ENCODE measurements around the gene CDH13.

The CDH13 gene

DNA sequence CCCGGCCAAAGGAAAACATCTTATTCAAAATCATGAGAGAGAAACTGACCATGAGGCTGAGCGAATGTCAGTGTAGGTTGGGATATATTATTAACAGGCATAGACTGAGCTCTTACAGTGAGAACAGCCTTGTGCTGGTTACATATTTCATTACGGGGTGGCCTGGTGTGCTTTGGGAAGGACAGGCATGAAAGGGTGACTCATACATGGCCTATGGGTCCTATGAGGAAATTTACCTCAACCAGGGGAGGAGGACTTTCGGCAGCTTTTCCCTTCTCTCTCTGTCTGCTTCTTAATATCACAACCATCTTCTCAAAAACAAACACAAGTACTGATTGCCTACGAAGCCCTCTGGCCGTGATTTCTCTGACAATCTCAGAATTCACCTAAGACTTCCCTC is 579.1 kb downstream of the CDH13 start:
- no peak for DNase-seq

DNA sequence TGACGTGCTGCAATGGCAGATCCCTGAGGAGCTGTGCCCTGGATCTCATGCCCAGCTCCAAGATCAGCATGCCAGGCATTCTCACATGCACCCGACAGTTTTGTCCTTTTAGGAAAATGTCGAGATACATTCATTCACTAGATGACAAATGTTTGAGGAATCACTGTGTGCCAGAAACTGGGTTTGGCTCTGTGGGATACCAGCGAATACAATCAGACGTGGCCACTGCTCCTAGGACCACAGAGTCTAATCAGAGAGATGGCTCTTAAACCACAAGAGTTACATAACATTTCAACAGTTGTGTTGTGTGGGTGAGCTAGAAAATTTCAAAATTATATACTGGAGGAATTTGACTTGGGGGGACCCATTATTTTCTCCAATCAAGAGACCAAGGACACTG is 579.7 kb downstream of the CDH13 start:
- no peak for DNase-seq

DNA sequence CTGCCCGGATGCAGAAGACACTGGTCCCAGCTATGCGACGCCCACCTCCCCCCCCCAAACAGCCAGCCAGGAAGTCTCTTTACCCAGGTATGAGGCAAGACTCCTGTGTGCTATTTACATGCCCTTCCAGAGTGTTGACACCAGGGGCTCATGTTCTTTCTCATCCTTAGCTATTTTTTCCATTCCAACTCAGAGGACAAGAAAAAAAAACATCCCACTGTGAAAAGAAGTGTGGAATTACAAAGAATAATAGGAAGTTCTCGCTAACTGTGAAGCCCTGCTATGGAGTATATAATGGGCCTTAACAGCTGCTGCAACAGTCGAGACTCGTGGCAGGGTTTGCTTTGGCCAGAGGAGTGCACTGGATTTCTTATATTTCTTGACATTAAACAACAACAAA is 584.9 kb downstream of the CDH13 start:
- DNase-seq = no peak

DNA sequence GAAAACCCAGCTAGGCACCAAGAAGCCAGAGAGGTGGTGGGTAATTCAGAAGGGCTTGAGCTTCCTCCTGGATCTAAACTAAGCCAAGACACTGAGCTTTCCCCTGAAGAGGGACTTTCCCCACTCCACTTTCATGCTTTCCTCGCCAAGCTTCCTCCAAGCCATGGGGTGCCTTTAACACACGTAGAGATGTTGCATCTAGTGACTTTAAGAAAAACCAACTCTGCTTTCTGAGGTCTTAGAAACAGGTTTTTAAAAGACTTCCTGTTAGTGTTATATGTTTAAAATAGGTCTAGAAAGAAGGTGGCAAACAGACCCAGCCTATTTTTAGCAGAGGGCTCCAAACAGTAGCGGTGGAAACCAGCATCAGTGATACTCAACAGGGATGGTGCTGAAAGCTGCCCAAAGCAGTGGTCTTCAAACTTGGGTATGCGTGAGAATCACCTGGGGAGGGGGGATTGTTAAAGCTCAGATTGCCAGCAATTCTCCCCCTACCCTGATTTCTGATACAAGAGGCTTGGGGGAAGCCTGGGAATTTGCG is 585.6 kb downstream of the CDH13 start:
- DNase-seq = no peak

DNA sequence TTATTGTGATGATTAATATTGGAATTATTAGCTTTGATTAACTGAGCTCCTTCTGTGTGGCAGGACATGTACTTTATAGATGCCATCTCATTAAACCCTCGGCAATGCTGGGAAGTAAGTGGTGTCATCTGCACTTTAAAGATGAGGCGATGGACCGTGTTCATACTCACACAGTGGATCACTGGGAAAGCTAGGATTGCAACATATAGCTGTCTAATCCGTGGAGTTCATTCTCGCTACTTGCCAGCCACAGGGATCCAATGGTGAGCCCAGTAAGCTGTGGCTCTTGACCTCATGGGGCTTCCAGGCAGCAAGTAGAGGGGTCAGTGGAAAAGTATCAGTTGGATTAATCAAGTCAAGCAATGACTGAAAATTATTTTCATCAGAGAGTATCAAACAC is 587.9 kb downstream of the CDH13 start:
- no peak for DNase-seq

DNA sequence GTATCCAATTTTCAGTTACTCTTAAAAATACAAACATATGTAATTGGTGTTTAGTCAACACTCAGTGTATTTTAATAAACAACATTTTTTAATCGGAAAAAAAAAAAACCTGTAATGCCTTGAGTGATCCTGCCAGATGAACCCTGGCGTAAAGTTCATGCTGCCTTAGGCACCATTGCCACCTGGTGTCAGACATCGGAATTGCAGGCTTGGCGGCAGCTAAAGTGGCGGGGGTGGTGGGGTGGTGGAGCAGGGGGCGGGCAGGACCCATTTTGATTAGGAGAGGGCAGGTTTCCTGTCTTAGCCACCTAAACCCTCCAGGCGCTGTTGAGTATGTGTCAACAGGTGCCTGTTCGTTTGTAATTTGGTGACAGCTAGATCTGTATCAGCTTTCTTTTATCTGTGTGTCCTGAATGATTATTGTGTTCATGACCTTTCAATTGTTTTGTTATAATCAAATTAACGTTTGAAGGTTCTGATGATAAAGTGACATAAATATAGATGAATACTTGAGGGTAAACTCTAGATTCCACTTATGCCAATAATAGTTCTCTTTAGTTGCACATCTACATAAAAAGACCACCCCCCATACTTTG is 588.7 kb downstream of the CDH13 start:
- DNase-seq = peak in 1 of 2 experiments; percentile 33

DNA sequence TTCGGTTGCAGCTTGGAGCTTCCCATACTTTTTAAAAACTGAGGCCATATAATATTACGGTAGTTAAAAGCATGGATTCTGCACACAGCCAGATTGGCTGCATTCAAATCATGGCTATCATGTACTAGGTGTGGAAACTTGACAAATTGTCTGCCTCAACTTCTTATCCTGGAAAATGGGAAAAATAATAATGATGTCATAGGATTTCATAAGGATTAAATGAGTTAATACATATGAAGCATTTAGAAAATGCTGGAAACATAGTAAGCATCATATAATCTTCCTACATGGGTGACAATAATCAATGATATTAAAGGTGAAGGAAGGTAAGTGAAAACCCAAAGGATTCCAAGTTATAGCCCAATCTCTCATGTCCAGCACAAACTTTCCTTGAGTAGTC is 592.5 kb downstream of the CDH13 start:
- DNase-seq = no peak

DNA sequence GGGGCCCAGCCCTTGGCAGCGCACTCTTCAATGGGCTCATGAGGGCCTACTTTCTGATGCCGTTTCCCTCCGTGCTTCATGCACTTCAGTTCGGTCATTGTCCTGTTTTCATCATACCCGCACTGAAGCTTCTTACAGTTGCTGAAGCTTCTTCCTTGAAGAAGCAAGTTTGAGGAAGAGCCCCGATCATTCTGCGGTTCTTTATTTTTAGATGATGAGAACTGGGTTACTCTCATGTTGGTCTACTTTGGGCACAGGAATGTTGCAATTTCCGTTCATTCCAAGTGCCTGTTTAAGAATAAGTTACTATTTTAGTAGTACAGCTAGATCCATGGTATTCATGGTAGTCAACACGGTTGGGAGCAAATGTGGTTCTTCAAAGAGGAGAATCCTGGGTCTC is 593.3 kb downstream of the CDH13 start:
- no peak for DNase-seq

DNA sequence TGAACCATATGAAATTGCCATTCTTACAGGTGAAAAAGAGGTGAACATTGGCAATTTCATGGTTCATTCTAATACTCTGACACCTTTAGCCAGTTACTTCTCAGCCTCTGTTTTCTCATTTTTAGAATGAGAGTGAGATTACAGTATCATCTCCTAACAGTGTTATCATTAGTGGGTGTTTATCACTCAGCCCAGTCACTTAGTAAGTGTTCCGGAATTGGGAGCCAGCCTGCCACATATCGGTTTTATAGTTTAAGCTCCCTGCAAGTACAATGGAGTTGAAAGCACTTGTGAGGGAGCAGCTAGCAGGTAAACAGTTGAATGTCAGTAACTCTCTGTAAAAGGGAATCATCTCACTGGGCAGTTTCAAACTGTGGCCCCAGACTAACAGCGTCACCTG is 597.9 kb downstream of the CDH13 start:
- no peak for DNase-seq

DNA sequence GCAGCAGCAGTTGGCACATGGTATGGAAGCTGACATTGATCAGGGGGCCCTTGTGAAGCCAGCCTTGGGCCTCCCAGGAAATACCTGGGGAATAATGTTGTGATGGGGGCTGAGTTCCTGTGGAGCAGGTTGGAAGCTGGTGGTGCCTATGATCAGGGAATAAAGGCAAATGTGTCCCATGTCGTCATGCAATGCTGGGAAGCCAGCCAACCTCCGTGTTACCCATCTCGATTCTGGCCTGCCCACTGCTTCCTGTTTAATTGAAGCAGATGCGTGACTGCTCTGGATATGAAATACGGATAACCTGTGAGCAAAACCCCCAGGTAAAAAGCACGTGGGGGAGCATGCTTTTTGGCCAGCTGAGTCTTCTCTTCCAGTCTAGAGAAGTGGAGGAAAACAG is 600.6 kb downstream of the CDH13 start:
- no peak for DNase-seq

DNA sequence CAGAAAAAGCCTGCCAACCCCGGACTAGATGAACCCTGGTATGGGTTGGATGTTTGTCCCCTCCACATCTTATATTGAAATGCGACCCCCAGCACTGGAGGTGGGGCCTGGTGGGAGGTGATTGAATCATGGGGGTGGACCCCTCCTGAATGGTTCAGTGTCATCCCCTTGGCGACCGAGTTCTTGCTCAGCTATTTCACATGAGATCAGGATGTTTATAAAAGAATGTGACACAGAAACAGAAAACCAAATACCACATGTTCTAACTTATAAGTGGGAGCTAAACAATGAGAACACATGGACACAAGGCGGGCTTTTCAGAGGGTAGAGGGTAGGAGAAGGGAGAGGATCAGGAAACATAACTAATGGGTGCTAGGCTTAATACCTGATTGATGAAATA is 605.0 kb downstream of the CDH13 start:
- DNase-seq = no peak

DNA sequence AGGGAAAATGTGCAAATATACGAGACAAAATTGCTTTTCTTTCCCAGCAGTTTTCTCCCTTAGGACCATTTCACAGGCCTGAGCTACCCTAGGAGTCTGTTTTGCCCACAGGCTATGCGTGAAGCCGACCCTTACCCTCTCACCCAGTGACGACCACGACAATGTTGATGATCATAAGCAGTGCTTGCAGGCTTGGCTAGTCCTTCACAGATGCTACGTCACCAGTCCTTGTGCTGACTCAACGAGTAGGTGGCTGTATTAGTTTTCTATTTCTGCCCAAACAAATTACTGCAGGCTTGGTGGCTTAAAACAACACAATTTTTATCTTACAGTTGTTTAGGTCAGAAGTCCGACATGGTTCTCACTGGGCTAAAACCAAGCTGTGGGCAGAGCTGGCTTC is 606.4 kb downstream of the CDH13 start:
- no peak for DNase-seq

DNA sequence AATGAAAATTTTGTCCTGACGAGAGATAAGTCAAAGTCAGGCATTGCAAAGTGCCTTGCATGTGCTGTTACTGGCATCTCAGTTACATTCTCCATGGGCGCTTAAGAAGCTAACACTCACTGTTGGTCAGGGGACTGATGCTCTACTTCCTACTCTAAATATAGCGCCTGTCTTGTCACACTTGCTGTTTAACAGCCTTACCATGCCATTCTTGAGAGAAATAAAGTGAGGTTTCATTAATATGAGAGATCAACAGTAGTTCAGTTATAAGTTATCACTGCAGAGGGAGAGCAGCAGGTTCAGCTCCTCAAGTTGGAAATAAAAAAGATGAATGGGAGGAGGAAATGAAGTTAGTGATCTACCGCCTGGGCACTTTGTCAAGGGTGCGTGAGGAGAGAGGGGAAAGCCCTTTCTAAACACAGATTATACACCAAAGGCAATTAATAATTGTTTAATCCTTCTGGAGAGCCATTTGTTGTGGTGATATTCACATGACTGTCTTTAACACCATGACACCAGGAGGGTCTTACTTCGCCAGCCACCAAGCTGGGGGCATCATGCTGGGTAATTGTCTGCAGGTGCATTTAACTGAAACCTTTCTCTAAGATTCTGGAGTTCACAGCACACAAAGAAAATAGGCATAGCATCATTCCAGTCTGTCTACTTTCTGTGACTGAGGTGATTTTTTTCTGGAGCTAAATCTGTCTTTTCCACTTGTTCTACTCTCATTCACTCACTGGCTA is 612.4 kb downstream of the CDH13 start:
- DNase-seq = no peak

DNA sequence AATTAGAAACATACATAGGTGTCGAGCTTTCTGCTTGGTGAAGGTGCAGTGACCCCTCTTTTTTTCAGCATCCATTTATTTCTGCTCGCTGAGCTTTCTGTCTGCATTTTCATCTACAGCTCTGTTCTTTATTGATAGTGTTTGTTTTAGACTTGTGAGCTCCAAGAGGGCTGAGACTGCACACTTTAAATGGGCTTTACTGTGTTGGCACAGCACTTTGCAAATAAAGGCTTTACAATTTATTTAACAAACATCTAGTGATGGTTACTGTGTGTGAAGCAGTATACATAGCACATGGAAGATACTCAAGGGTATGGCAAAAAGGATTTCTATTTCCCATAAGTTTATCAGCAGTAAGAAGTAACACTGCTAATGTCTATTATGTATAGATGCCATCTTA is 617.3 kb downstream of the CDH13 start:
- no peak for DNase-seq

DNA sequence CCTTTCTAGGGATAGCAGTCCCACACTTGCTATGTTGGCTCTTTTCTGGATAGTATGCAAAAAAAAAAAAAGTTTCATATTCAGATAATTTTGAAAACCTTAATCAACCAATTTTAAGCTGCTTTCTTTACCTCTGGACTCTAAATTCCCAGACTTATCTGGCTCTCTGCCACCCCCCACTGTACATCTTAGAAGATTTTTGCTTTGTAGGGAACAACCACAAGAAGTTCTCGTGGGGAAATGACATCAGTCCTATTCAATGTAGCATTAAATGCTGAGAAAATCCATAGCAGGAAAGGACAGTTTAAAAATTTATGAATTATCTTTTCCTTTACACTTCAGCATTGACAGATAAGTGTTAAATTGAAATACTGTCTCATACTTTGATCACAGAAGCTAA is 618.3 kb downstream of the CDH13 start:
- no peak for DNase-seq

DNA sequence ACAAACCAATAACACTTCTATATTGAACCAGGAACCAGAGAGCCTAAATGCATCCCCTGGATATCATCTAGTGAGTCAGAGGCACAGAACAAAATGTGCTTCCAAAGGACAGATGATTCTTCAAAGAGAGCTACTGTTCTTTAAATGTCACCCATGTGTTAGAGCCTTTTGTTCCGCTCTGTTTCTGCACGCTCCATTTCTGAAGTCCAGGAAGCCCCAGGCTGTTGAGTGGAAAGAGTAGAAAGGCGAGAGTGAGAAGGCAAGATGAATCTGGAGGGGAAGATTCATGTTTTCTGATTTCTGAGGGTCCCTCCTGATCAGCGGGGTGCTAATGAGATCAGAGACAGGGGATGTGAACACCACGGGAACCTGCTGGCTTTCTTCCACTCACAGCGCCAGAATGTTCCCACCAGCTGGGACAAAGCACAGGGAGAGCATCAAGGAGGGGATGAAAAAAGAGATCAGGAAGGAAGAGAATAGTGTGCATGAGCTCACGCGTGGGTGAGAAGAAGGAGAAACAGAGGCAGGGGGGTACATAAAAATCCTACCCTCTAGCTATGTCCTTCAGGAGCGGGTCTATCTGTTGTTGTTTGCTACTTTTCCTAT is 621.1 kb downstream of the CDH13 start:
- DNase-seq = no peak

DNA sequence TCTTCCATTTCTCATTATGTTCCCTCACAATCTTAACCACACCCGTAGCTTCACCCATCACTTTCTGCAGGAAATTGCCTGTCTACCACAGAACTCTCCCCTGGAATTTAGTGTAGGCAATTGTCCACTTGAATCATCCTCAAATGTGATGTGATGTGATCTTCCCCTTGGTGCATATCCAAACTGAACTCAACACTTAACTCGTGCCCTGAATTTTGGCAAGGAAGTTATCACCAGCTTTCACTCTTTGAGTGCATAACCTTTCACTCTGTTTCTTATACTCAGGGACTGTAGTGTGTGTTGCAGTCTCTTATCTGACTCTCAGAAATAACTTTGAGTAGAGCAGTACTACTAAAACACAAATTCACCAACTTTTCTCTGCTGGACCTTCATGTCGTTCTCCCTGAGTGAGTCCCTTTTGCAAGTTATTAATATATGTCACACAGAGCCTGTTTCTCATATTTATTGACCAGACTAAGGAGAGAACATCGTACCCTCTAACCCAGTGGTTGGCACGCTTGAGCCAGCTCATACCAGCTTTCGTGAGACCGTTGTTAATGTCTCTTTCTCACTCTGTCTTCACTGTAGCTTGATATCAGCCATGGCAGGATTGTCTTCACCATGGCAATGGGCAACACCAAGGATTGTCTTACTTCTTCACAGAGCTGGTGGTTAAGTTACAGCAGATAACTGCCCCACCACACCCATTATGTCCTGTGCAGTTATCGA is 622.1 kb downstream of the CDH13 start:
- no peak for DNase-seq

DNA sequence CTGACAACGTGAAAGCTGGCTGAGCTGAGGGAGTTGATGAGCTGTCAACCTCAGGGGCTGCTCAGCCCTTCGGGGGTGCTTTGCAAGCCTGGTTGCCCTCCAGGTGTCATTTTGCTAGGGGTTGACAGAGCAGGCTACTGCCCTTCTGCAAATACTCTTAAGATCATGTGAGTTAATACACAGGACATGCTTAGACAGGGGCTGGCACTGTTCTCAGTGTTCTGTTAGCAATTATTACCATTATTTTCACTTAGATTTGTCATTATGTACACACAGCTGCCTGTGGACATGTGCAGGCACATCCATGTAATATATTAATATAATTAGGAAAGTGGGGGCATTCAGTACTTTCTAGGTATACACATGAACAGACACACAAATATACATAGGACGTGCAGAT is 626.8 kb downstream of the CDH13 start:
- DNase-seq = no peak

DNA sequence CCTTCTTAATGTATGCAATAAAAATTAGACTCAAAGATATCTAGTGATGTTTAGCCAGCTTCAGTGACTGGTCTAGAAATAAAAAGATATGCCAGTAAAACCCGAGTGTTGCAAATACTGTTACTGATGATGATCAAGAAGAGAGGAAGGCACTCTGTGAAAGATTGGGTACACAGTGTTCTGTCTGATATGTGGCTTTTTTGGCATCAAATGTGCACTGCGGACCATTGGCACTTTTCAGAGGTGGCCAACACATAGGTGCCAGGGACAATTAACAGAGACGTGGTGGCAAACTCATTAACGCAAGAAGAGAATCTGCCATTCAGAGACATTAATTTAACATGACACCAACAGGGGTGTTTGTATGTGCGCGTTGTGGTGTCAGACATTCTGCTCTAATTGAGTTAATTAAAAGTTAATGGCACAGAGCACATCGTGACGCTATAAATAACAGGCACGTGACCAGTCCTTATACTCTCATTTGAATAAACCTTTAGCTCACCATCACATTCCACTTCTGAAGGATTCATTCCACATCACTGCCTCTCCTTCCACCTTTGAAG is 631.7 kb downstream of the CDH13 start:
- no peak for DNase-seq

DNA sequence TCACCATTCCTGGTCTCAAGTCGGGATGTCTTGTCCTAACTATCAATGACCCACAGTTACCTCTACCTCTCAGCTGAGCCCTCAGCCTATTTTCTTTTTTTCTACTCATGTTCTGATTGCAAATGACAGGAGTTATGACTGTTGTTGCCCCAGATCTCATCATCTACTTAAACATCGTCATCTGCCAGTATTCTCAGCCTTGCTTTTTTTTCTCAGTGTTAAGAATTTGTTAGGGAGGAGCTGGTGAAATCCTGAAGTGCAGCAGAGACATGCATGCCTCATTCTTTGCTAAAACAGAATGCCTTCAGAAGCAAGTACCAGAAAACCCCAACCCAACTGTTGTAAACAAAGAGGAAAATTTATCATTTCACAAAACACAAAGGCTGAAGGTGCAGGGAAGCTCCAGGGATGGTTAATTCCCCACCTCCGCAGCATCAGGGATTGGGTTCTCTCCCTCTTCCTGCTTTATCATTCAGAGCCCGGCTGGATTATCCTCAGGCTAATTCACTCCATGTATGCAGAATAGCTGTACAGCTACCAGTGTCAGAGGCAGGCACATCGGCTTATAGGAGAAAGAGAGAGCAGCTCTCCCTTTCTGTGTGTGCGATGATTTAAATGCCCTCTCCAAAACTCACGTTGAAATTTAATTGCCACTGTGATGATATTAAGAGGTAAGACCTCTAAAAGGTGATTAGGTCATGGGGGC is 640.2 kb downstream of the CDH13 start:
- DNase-seq = no peak

DNA sequence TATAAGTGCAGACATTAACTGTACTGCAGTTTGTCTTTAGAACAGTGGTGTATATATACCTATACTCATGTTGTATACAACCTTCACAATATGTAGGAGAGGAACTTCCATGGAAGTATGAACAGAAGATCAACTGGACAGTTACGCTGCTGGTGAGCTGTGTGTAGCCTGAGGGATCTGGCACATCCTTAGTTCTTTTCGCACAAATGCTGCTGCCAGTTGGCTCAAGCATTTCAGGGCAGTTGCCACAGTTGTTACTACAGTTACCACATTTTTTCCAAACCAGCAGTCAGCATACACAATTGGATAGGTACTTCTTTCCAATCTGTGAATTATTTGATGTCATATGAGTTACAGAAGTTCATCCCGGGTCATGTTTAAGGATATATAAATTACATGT is 641.4 kb downstream of the CDH13 start:
- DNase-seq = no peak

DNA sequence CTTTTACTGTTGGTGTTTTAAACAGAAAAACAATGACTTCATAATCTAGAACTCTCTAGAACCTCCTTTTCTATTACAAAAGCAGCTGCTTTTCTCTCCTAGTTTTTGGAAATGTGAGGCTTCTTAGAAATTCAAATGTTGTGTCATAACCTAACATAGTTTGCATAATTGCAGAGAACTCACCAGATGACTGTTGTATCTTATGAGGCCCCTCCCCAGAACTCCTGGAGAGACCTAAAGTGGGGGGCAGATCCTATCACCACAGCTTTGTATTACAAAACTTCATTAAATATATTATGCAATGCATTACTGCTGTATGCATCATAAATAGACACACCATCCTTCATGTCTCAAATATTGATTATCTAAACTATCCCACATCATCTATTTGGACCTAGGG is 642.3 kb downstream of the CDH13 start:
- no peak for DNase-seq

DNA sequence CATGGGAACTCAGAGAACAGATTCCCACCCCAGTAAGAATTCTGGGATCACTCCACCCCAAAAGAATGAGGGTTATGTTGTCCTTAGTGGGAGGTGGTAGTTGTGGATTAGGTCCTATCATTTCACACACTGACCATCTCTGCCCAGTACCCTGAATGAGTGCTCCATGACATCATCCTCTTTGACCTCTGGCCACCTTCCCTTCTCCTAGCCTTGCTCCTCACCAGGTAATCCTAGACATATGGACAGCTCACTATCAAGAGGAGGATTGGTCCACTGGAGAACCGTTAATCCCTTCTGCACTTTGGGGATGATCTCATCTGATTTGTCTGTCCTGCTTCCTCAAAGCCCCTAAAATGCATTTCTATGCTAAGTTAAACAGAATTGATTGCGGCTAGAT is 642.8 kb downstream of the CDH13 start:
- DNase-seq = peak; percentile 31 to 68
